H1 (cell line): ENCODE results near the gene SOX13. TPM values are rescaled to one million over a fixed set of nuclear protein-coding genes. Genes with fewer than 3 reads are reported as not detected.

Source experiments
- CTCF ChIA-PET: fragments of 300-600 bp; sonication (Branson Sonifier 250); formaldehyde crosslinking; loops from one replicate; lab custom pipeline; 2021; ENCODE audit not compliant: partially characterized antibody; lab: Charles Lee
- POLR2A ChIA-PET: fragments of 300-600 bp; sonication (Branson Sonifier 250); formaldehyde crosslinking; loops from one replicate; lab custom pipeline; 2021; ENCODE audit warnings: inconsistent platforms; ENCODE audit not compliant: partially characterized antibody; lab: Charles Lee
- DNase-seq, 2 experiments: peaks; one replicate each; pipeline versions ENCODE4 v3.0.0 to v3.0.0-alpha.2; 2010 to 2022; ENCODE audit warnings: low spot score in 2 of 2, low read depth in 1 of 2, mixed read lengths in 1 of 2
- FAIRE-seq: peaks from 2 replicates; lab custom pipeline; 2011; peaks lifted over from hg19 to GRCh38; lab: Jason Lieb, UNC
- H2AFZ ChIP-seq: 2 replicates; pipeline ENCODE4 v1.8.1; 2012; ENCODE audit warnings: low read length, inconsistent platforms
- H2AK5ac ChIP-seq: 2 replicates; pipeline ENCODE4 v1.6.1; 2013; ENCODE audit warnings: low read depth, low read length
- H2BK120ac ChIP-seq: replicated peaks from 2 replicates; pipeline ENCODE3; 2013; ENCODE audit warnings: low read depth, low read length, inconsistent platforms
- H2BK12ac ChIP-seq: 2 replicates; pipeline ENCODE4 v1.6.1; 2013; ENCODE audit warnings: low read depth, low read length
- H2BK15ac ChIP-seq: 2 replicates; pipeline ENCODE4 v1.6.1; 2013; ENCODE audit warnings: low read length
- H2BK20ac ChIP-seq: 2 replicates; pipeline ENCODE4 v1.6.1; 2013; ENCODE audit warnings: low read length
- H2BK5ac ChIP-seq: 2 replicates; pipeline ENCODE4 v1.6.1; 2013; ENCODE audit warnings: low read depth, low read length
- H3K14ac ChIP-seq: 2 replicates; pipeline ENCODE4 v1.6.1; 2013; ENCODE audit warnings: inconsistent platforms; ENCODE audit not compliant: insufficient read length
- H3K18ac ChIP-seq: 2 replicates; pipeline ENCODE4 v1.6.1; 2013; ENCODE audit warnings: low read length; ENCODE audit errors: extremely low read depth
- H3K23ac ChIP-seq: 2 replicates; pipeline ENCODE4 v1.6.1; 2013; ENCODE audit warnings: inconsistent platforms; ENCODE audit not compliant: insufficient read length
- H3K23me2 ChIP-seq: 2 replicates; pipeline ENCODE4 v1.6.1; 2013; ENCODE audit warnings: low read depth, low read length
- H3K27ac ChIP-seq: 2 replicates; pipeline ENCODE4 v1.6.1; 2011; ENCODE audit warnings: low read depth, low read length, inconsistent platforms
- H3K27me3 ChIP-seq, 4 experiments: replicated peaks in 1 of 4; 1 replicate in 1 of 4; 2 replicates in 3 of 4; pipeline versions ENCODE4 v1.6.1 to v1.8.1; 2011 to 2013; ENCODE audit warnings: low read length in 3 of 4, mild to moderate bottlenecking in 3 of 4, inconsistent platforms in 2 of 4, mixed read lengths in 2 of 4, moderate library complexity in 1 of 4; ENCODE audit not compliant: control insufficient read depth in 3 of 4, insufficient read depth in 3 of 4; ENCODE audit errors: extremely low read depth in 1 of 4
- H3K36me3 ChIP-seq, 4 experiments: 2 replicates each; pipeline versions ENCODE4 v1.6.1 to v1.8.1; 2011 to 2013; ENCODE audit warnings: mild to moderate bottlenecking in 4 of 4, low read length in 3 of 4, moderate library complexity in 2 of 4, control low read depth in 1 of 4, inconsistent platforms in 1 of 4; ENCODE audit not compliant: insufficient read depth in 4 of 4, control insufficient read depth in 2 of 4
- H3K4ac ChIP-seq: replicated peaks from 2 replicates; pipeline ENCODE3; 2013; ENCODE audit warnings: low read length, low read depth, mixed read lengths, inconsistent platforms; ENCODE audit not compliant: insufficient read length
- H3K4me1 ChIP-seq, 4 experiments: replicated peaks in 1 of 4; 1 replicate in 1 of 4; 2 replicates in 3 of 4; pipeline versions ENCODE4 v1.6.1 to v1.8.1; 2011 to 2013; ENCODE audit warnings: low read length in 3 of 4, inconsistent platforms in 2 of 4, mixed read lengths in 1 of 4; ENCODE audit not compliant: insufficient read depth in 4 of 4, control insufficient read depth in 3 of 4
- H3K4me2 ChIP-seq, 2 experiments: 2 replicates each; pipeline versions ENCODE4 v1.6.1 to v1.8.1; 2011 to 2013; ENCODE audit warnings: low read depth in 2 of 2, low read length in 2 of 2, control low read depth in 1 of 2, inconsistent platforms in 1 of 2, mild to moderate bottlenecking in 1 of 2; ENCODE audit not compliant: insufficient read depth in 1 of 2
- H3K4me3 ChIP-seq, 4 experiments: fragments of 200-600, 300-600 bp in 1 of 4; sonication (generic), shearing (Covaris generic), sonication (Bioruptor Twin) in 1 of 4; 2 replicates each; pipeline versions ENCODE4 v1.5.1 to v1.8.1; 2011 to 2016; ENCODE audit warnings: low read length in 4 of 4, low read depth in 3 of 4, control low read depth in 2 of 4, inconsistent platforms in 2 of 4, mild to moderate bottlenecking in 2 of 4, mixed read lengths in 1 of 4, moderate library complexity in 1 of 4; ENCODE audit not compliant: insufficient read depth in 2 of 4; ENCODE audit errors: extremely low read depth in 1 of 4
- H3K56ac ChIP-seq: replicated peaks from 2 replicates; pipeline ENCODE3; 2013; ENCODE audit warnings: low read depth, mild to moderate bottlenecking, mixed read lengths, low read length, inconsistent platforms; ENCODE audit not compliant: insufficient read length
- H3K79me1 ChIP-seq: 2 replicates; pipeline ENCODE4 v1.6.1; 2013; ENCODE audit warnings: low read depth, low read length, control low read depth
- H3K79me2 ChIP-seq, 2 experiments: 2 replicates each; pipeline versions ENCODE4 v1.6.1 to v1.8.1; 2012 to 2013; ENCODE audit warnings: low read length in 2 of 2, mild to moderate bottlenecking in 2 of 2, inconsistent platforms in 1 of 2; ENCODE audit not compliant: insufficient read depth in 2 of 2, control insufficient read depth in 1 of 2
- H3K9ac ChIP-seq, 4 experiments: replicated peaks in 1 of 4; 1 replicate in 1 of 4; 2 replicates in 3 of 4; pipeline versions ENCODE4 v1.6.1 to v1.8.1; 2011 to 2013; ENCODE audit warnings: low read depth in 3 of 4, low read length in 3 of 4, control low read depth in 2 of 4, mild to moderate bottlenecking in 2 of 4, moderate library complexity in 2 of 4, inconsistent platforms in 1 of 4; ENCODE audit errors: extremely low read depth in 1 of 4
- H3K9me3 ChIP-seq, 2 experiments: 2 replicates each; pipeline versions ENCODE4 v1.6.1 to v1.8.1; 2012 to 2013; ENCODE audit warnings: mild to moderate bottlenecking in 2 of 2, moderate library complexity in 2 of 2, control low read depth in 1 of 2, inconsistent platforms in 1 of 2, low read depth in 1 of 2, low read length in 1 of 2, mixed read lengths in 1 of 2; ENCODE audit not compliant: insufficient read depth in 2 of 2
- H4K20me1 ChIP-seq, 2 experiments: replicated peaks in 1 of 2; 2 replicates each; pipeline versions ENCODE3 to v1.8.1; 2011 to 2013; ENCODE audit warnings: inconsistent platforms in 2 of 2, low read length in 2 of 2, mild to moderate bottlenecking in 1 of 2; ENCODE audit not compliant: insufficient read depth in 2 of 2, control insufficient read depth in 1 of 2
- H4K5ac ChIP-seq: 2 replicates; pipeline ENCODE4 v1.6.1; 2013; ENCODE audit warnings: low read length, low read depth, mixed read lengths, inconsistent platforms; ENCODE audit not compliant: insufficient read length
- H4K8ac ChIP-seq: 2 replicates; pipeline ENCODE4 v1.8.0; 2013; ENCODE audit warnings: mild to moderate bottlenecking, moderate library complexity, low read length, inconsistent platforms; ENCODE audit not compliant: insufficient read depth; ENCODE audit errors: extremely low read depth
- H4K91ac ChIP-seq: replicated peaks from 2 replicates; pipeline ENCODE3; 2013; ENCODE audit warnings: low read length, mixed read lengths, inconsistent platforms; ENCODE audit not compliant: insufficient read length
- CHD1 ChIP-seq: IDR thresholded peaks from 2 replicates; pipeline ENCODE4 v1.6.1; 2012; ENCODE audit warnings: low read depth, low read length, improper control_type of control experiment
- POLR2A ChIP-seq, 2 experiments: IDR thresholded peaks; 1 replicate in 1 of 2; 2 replicates in 1 of 2; pipeline ENCODE4 v1.6.1; 2011; ENCODE audit warnings: low read depth in 2 of 2, low read length in 2 of 2, mild to moderate bottlenecking in 2 of 2; ENCODE audit errors: control extremely low read depth in 1 of 2
- RXRA ChIP-seq: IDR thresholded peaks from 2 replicates; pipeline ENCODE4 v1.6.1; 2011; ENCODE audit warnings: low read depth, mild to moderate bottlenecking, low read length, moderate library complexity; ENCODE audit not compliant: insufficient read depth
- WGBS, 2 experiments: shearing (Covaris generic) in 1 of 2; methylation state at CpG; one replicate each; pipeline versions ENCODE4 v1.1.6 to v1.1.7; 2013 to 2015; ENCODE audit warnings: low lambda C conversion rate in 2 of 2, mixed read lengths in 2 of 2, inconsistent platforms in 1 of 2, low coverage in 1 of 2, missing lambda C conversion rate in 1 of 2; ENCODE audit not compliant: insufficient replicate concordance in 2 of 2, insufficient coverage in 1 of 2, insufficient read length in 1 of 2; ENCODE audit errors: extremely low coverage in 1 of 2, missing lambda C conversion rate in 1 of 2; 5-methylcytosine and 5-hydroxymethylcytosine counted together
- polyA plus RNA-seq, 7 experiments: library from polyadenylated mRNA; depleted of rRNA in 3 of 7; stranded (reverse) in 5 of 7; unstranded in 2 of 7; fragments of >200 nt in 5 of 7; fragments of 200-250 nt in 2 of 7; gene quantifications; 1 replicate in 5 of 7; 2 replicates in 1 of 7; 4 replicates in 1 of 7; pipeline versions ENCODE4 v1.2.1 to v1.2.3, GENCODE V29; 2011 to 2013; ENCODE audit warnings: missing spikeins in 2 of 7, mixed read lengths in 2 of 7
- total RNA-seq: library from RNA; stranded (reverse); fragmentation: NEBNext Ultra II Directional; extraction: Animal tissue kit (Norgen Biotek cat#: 25700); gene quantifications from 2 replicates; pipeline ENCODE4 v1.2.1, GENCODE V29; 2021

Gene SOX13
- total and polyA plus RNA-seq, 2 of the 8 experiments (the other 6 are each of a cell fraction or from before 2014, with no cell fraction given), result 113 to 173 TPM

GRCh38 chr1:204176049-204176448 lies 103.1 kb downstream of the SOX13 start:
- Histone ChIP-seq H4K5ac (no peak overlapping the region), H3K4me1 (no peaks in the 10 kb centered on the region), H3K18ac (no peak overlapping the region), H4K8ac (no peak overlapping the region), H2BK15ac (no peak overlapping the region), H3K27me3 (0 out of 7 replicates have a peak, but pooled peaks cover 0 to 2% (median under 1%) of the 10 kb centered on the region in 4 experiments), H3K4ac (no peak overlapping the region), H3K14ac (no peak overlapping the region), H3K9me3 (peaks cover 0 to 3% of the 10 kb centered on the region in 2 experiments; a peak in 1 of 4 replicates), H3K56ac (no peak overlapping the region), H3K4me3 (no peak overlapping the region), H3K36me3 (no peaks in the 10 kb centered on the region), H4K20me1 (no peaks in the 10 kb centered on the region), H3K79me1 (no peaks in the 10 kb centered on the region), H2BK20ac (no peak overlapping the region), H3K23me2 (no peaks in the 10 kb centered on the region), H3K23ac (no peak overlapping the region), H2BK5ac (no peak overlapping the region), H2AK5ac (no peak overlapping the region), H2AFZ (no peak overlapping the region), H4K91ac (no peak overlapping the region), H3K27ac (no peak overlapping the region), H2BK12ac (no peak overlapping the region), H3K4me2 (no peak overlapping the region), H3K9ac (no peak overlapping the region), H2BK120ac (no peak overlapping the region), H3K79me2 (no peaks in the 10 kb centered on the region)
- ChIA-PET CTCF (interaction anchor here (0.8 to 10.6 kb wide), 12 partner anchors 13 to 305 kb away, joined by 3 to 106 read pairs (median 6); partner anchors contain the start of gene KISS1), POLR2A (no interaction called here)
- TF ChIP-seq RXRA (no peak), POLR2A (IDR thresholded peaks at IDR 0.05; ENCODE audit: control extremely low read depth in 1 of 2, low read depth in 2 of 2, low read length in 2 of 2) (no peak), CHD1 (no peak)
- DNase-seq (no peak), FAIRE-seq (no peak)
- 77% methylated on average over 5 of the region's 5 CpGs; no CpG with 5 or more reads in 1 of the 2 experiments for WGBS, 2 experiments
